Left colon (tissue), 2 donors: Measurements from ENCODE around the gene RNF34. TPM values are rescaled to one million over a fixed set of nuclear protein-coding genes. Genes with fewer than 3 reads are reported as not detected.
"Not testable (repeated sequence)": the region's sequence is repeated elsewhere in the genome, so short reads cannot be mapped to it uniquely, and the experiment has no call there.

Source experiments
- ATAC-seq: fragments of 200-7000 bp; cut with Tn5 transposase; one replicate; pipeline ENCODE4 v1.9.1; 2020; ENCODE audit warnings: mild to moderate bottlenecking, moderate library complexity
- DNase-seq, 2 donors: peaks; one replicate each; pipeline ENCODE4 v3.0.0-alpha.2; 2020
- intact Hi-C, 2 donors: fragments of 100-400 bp; cut with DNase I in 1 of 2; cut with micrococcal nuclease in 1 of 2; formaldehyde crosslinking; loops; one replicate each; pipeline versions ENCODE4 v1.11.2 to v1.14.0; 2022; cut with DNase I, micrococcal nuclease
- total RNA-seq, 2 donors: library from RNA; stranded (reverse); fragmentation: NEBNext Ultra II Directional; extraction: Animal tissue kit (Norgen Biotek cat#: 25700); gene quantifications; one replicate each; pipeline ENCODE4 v1.2.1, GENCODE V29; 2021
- donor health status: DM: no; HTN: no; CAD: no.
- donor health status: DM: yes; HTN: yes; CAD: no.

Gene RNF34
- total RNA-seq, 2 donors from 2014 or later = 36.7 to 46.1 TPM

GRCh38 chr12:121383601-121384021 lies 16.3 kb upstream of the RNF34 start:
- DNase-seq (no peak), ATAC-seq (peak; percentile 65)
- intact Hi-C loops = no loop called here

- ATAC-seq, intact Hi-C loops, DNase-seq: not testable (repeated sequence)
Measured at GRCh38 chr12:121384891-121385290, 15.0 kb upstream of the RNF34 start.

- DNase-seq = no peak
- intact Hi-C loops = no loop called here
- no peak for ATAC-seq
Measured at GRCh38 chr12:121388421-121388981, 11.4 kb upstream of the RNF34 start.

GRCh38 chr12:121390856-121391255 lies 9.1 kb upstream of the RNF34 start:
- ATAC-seq = no peak
- intact Hi-C loops = no loop called here
- no peak for DNase-seq

GRCh38 chr12:121391619-121392324 lies 8.1 kb upstream of the RNF34 start:
- peak; percentile 39 for ATAC-seq
- intact Hi-C loops = no loop called here
- DNase-seq = peak in 1 of 2 donors; percentile 20

GRCh38 chr12:121392325-121392716 lies 7.6 kb upstream of the RNF34 start:
- intact Hi-C loops = no loop called here
- DNase-seq (no peak), ATAC-seq (no peak)

- no peak for ATAC-seq
- no peak for DNase-seq
- intact Hi-C loops = no loop called here
Measured at GRCh38 chr12:121397521-121397920, 2.4 kb upstream of the RNF34 start.

GRCh38 chr12:121398355-121398754 lies 1.6 kb upstream of the RNF34 start:
- DNase-seq = no peak
- intact Hi-C loops = no loop called here
- ATAC-seq = no peak

GRCh38 chr12:121400332-121401139 lies 618 bp downstream of the RNF34 start:
- DNase-seq = peak; percentile 42 to 62
- ATAC-seq = peak; percentile 62
- intact Hi-C loops = no loop called here

GRCh38 chr12:121403721-121404120 lies 3.8 kb downstream of the RNF34 start:
- intact Hi-C loops = no loop called here
- ATAC-seq = no peak
- DNase-seq = no peak

GRCh38 chr12:121404734-121405133 lies 4.8 kb downstream of the RNF34 start:
- DNase-seq (peak in 1 of 2 donors; percentile 26), ATAC-seq (no peak)
- intact Hi-C loops = no loop called here

- no peak for ATAC-seq
- intact Hi-C loops = no loop called here
- DNase-seq = no peak
Measured at GRCh38 chr12:121405211-121405610, 5.3 kb downstream of the RNF34 start.

- no peak for ATAC-seq
- DNase-seq = no peak
- intact Hi-C loops = no loop called here
Measured at GRCh38 chr12:121413917-121414316, 14.0 kb downstream of the RNF34 start.

GRCh38 chr12:121417847-121418246 lies 17.9 kb downstream of the RNF34 start:
- no peak for DNase-seq
- intact Hi-C loops = no loop called here
- ATAC-seq = peak; percentile 70

GRCh38 chr12:121420109-121420508 lies 20.2 kb downstream of the RNF34 start:
- ATAC-seq = no peak
- intact Hi-C loops = no loop called here
- no peak for DNase-seq

GRCh38 chr12:121423253-121423652 lies 23.3 kb downstream of the RNF34 start:
- ATAC-seq (no peak), DNase-seq (no peak)
- intact Hi-C loops = no loop called here

- ATAC-seq (no peak), DNase-seq (no peak)
- intact Hi-C loops = no loop called here
Measured at GRCh38 chr12:121423682-121424623, 24.0 kb downstream of the RNF34 start.

- no peak for ATAC-seq
- intact Hi-C loops = no loop called here
- no peak for DNase-seq
Measured at GRCh38 chr12:121424624-121424975, 24.7 kb downstream of the RNF34 start.

- DNase-seq (no peak), ATAC-seq (peak; percentile 12)
- intact Hi-C loops = no loop called here
Measured at GRCh38 chr12:121427556-121428050, 27.7 kb downstream of the RNF34 start.
